Endothelial cell of umbilical vein (primary cell): ENCODE measurements around the gene TMEM11. TPM values are rescaled to one million over a fixed set of nuclear protein-coding genes. Genes with fewer than 3 reads are reported as not detected.

Source experiments
- BruUV-seq: library from RNA; stranded (reverse); fragments of 400-500 nt; replicated peaks from 2 replicates; lab custom pipeline; 2021; lab: Mats Ljungman, UMichigan
- CTCF ChIA-PET: fragments of 300-600, 350-600 bp; sonication (Branson Sonifier 250); formaldehyde crosslinking; loops from one replicate; lab custom pipeline; 2021; ENCODE audit warnings: antibody characterized with exemption, inconsistent platforms; lab: Charles Lee
- POLR2A ChIA-PET: fragments of 300-600, 350-600 bp; sonication (Branson Sonifier 250); formaldehyde crosslinking; loops from one replicate; lab custom pipeline; 2021; ENCODE audit warnings: antibody characterized with exemption, inconsistent platforms; lab: Charles Lee
- DNase-seq: peaks from one replicate; pipeline ENCODE4 v3.0.0-alpha.2; 2011; ENCODE audit warnings: low read depth, low spot score
- FAIRE-seq: peaks from 2 replicates; lab custom pipeline; 2011; peaks lifted over from hg19 to GRCh38; lab: Jason Lieb, UNC
- H2AFZ ChIP-seq: 2 replicates; pipeline ENCODE4 v1.6.0; 2012; ENCODE audit warnings: low read depth, low read length, control low read depth, inconsistent platforms
- H3K27ac ChIP-seq: 2 replicates; pipeline ENCODE4 v1.5.1; 2011; ENCODE audit warnings: low read depth, mild to moderate bottlenecking, control low read depth, low read length, moderate library complexity; ENCODE audit not compliant: insufficient read depth
- H3K27me3 ChIP-seq, 2 experiments: 2 replicates each; pipeline versions ENCODE4 v1.6.0 to v1.6.1; 2011; ENCODE audit warnings: low read length in 2 of 2, mixed read lengths in 1 of 2; ENCODE audit not compliant: control insufficient read depth in 2 of 2, insufficient read depth in 2 of 2
- H3K36me3 ChIP-seq, 2 experiments: 2 replicates in 1 of 2; 3 replicates in 1 of 2; pipeline ENCODE4 v1.5.1; 2011; ENCODE audit warnings: low read length in 2 of 2, mild to moderate bottlenecking in 1 of 2, moderate library complexity in 1 of 2; ENCODE audit not compliant: control insufficient read depth in 2 of 2, insufficient read depth in 2 of 2; ENCODE audit errors: extremely low read depth in 1 of 2
- H3K4me1 ChIP-seq: 3 replicates; pipeline ENCODE4 v1.5.1; 2011; ENCODE audit warnings: mild to moderate bottlenecking, low read length; ENCODE audit not compliant: control insufficient read depth, insufficient read depth; ENCODE audit errors: extremely low read depth
- H3K4me2 ChIP-seq: 2 replicates; pipeline ENCODE4 v1.6.1; 2011; ENCODE audit warnings: low read length, control low read depth, mixed read lengths; ENCODE audit not compliant: insufficient read depth
- H3K4me3 ChIP-seq, 3 experiments: fragments of 200-600 bp in 1 of 3; sonication (generic), shearing (Covaris generic) in 1 of 3; replicated peaks in 1 of 3; 2 replicates each; pipeline ENCODE4 v1.5.1; 2011 to 2016; ENCODE audit warnings: control low read depth in 3 of 3, low read length in 3 of 3, mild to moderate bottlenecking in 2 of 3, inconsistent platforms in 1 of 3, low read depth in 1 of 3, moderate library complexity in 1 of 3; ENCODE audit not compliant: insufficient read depth in 1 of 3
- H3K79me2 ChIP-seq: 2 replicates; pipeline ENCODE4 v1.6.0; 2012; ENCODE audit warnings: low read length, inconsistent platforms; ENCODE audit not compliant: control insufficient read depth, insufficient read depth
- H3K9ac ChIP-seq: replicated peaks from 2 replicates; pipeline ENCODE3; 2011; ENCODE audit warnings: low read length, control low read depth; ENCODE audit not compliant: insufficient read depth; ENCODE audit errors: extremely low read depth
- H3K9me1 ChIP-seq: replicated peaks from 3 replicates; pipeline ENCODE4 v1.6.0; 2011; ENCODE audit warnings: mild to moderate bottlenecking, low read length; ENCODE audit not compliant: control insufficient read depth, insufficient read depth; ENCODE audit errors: extremely low read depth
- H3K9me3 ChIP-seq: replicated peaks from 2 replicates; pipeline ENCODE4 v1.5.1; 2012; ENCODE audit warnings: low read length, inconsistent platforms; ENCODE audit not compliant: control insufficient read depth, insufficient read depth
- H4K20me1 ChIP-seq: replicated peaks from 2 replicates; pipeline ENCODE3; 2011; ENCODE audit warnings: mild to moderate bottlenecking, low read length; ENCODE audit not compliant: control insufficient read depth, insufficient read depth; ENCODE audit errors: extremely low read depth
- CTCF ChIP-seq, 2 donors: IDR thresholded peaks; 1 replicate in 1 of 2; 2 replicates in 1 of 2; pipeline ENCODE4 v1.5.1; 2011; ENCODE audit warnings: low read length in 2 of 2, mild to moderate bottlenecking in 2 of 2, moderate library complexity in 2 of 2, control low read depth in 1 of 2, inconsistent platforms in 1 of 2, low read depth in 1 of 2; ENCODE audit not compliant: insufficient read depth in 1 of 2; ENCODE audit errors: extremely low read depth in 1 of 2
- EZH2 ChIP-seq: IDR thresholded peaks from 2 replicates; pipeline ENCODE4 v1.6.1; 2012; ENCODE audit warnings: borderline replicate concordance, low read depth, mild to moderate bottlenecking, moderate library complexity, low read length, inconsistent platforms; ENCODE audit not compliant: severe bottlenecking
- FOS ChIP-seq: IDR thresholded peaks from 2 replicates; pipeline ENCODE4 v1.6.1; 2011; ENCODE audit warnings: mild to moderate bottlenecking, low read length, moderate library complexity, borderline replicate concordance; ENCODE audit not compliant: insufficient read depth
- GATA2 ChIP-seq: IDR thresholded peaks from 2 replicates; pipeline ENCODE4 v1.7.0; 2011; ENCODE audit warnings: low read depth, mild to moderate bottlenecking, moderate library complexity, mixed read lengths, low read length; ENCODE audit not compliant: insufficient read length, insufficient read depth
- JUN ChIP-seq: IDR thresholded peaks from 2 replicates; pipeline ENCODE4 v1.6.1; 2011; ENCODE audit warnings: borderline replicate concordance, low read depth; ENCODE audit not compliant: insufficient read length, insufficient read depth
- MYC ChIP-seq: IDR thresholded peaks from one replicate; pipeline ENCODE4 v1.6.1; 2011; ENCODE audit warnings: mild to moderate bottlenecking, low read depth, low read length
- POLR2A ChIP-seq: IDR thresholded peaks from 2 replicates; pipeline ENCODE4 v1.6.1; 2012; ENCODE audit warnings: low read depth, mild to moderate bottlenecking, control low read depth, low read length
- POLR2AphosphoS5 ChIP-seq: IDR thresholded peaks from 2 replicates; pipeline ENCODE4 v1.6.1; 2012; ENCODE audit warnings: low read depth, mild to moderate bottlenecking, control low read depth, low read length, moderate library complexity; ENCODE audit not compliant: insufficient read depth
- dilution Hi-C: fragments of 300-500 bp; cut with MboI; formaldehyde crosslinking; loops from one replicate; pipeline ENCODE4 v1.15.0; 2019; ENCODE audit warnings: low sequenced_read_pairs; ENCODE audit not compliant: extremely low pct_ligation_motif_present
- intact Hi-C: fragments of 100-400 bp; cut with micrococcal nuclease; formaldehyde crosslinking; loops from one replicate; pipeline ENCODE4 v1.10.0; 2022
- polyA plus RNA-seq, 4 experiments: library from polyadenylated mRNA; depleted of rRNA in 3 of 4; stranded (reverse) in 3 of 4; unstranded in 1 of 4; fragments of >200 nt; gene quantifications; 2 replicates each; pipeline versions ENCODE4 v1.2.1 to v1.2.3, GENCODE V29; 2011 to 2012; ENCODE audit warnings: missing spikeins in 1 of 4
- total RNA-seq: library from RNA; stranded (reverse); gene quantifications from 2 replicates; pipeline ENCODE4 v1.2.3, GENCODE V29; 2021
- TF ChIP-seq, protein P1 (sequence below): IDR thresholded peaks from 2 replicates; pipeline ENCODE4 v1.6.1; 2011; ENCODE audit not compliant: insufficient read depth, insufficient read length

The TMEM11 gene
- total and polyA plus RNA-seq, 2 donors (not counting 3 experiments of a cell fraction or from before 2014, with no cell fraction given) = 27.4 to 79.9 TPM

DNA sequence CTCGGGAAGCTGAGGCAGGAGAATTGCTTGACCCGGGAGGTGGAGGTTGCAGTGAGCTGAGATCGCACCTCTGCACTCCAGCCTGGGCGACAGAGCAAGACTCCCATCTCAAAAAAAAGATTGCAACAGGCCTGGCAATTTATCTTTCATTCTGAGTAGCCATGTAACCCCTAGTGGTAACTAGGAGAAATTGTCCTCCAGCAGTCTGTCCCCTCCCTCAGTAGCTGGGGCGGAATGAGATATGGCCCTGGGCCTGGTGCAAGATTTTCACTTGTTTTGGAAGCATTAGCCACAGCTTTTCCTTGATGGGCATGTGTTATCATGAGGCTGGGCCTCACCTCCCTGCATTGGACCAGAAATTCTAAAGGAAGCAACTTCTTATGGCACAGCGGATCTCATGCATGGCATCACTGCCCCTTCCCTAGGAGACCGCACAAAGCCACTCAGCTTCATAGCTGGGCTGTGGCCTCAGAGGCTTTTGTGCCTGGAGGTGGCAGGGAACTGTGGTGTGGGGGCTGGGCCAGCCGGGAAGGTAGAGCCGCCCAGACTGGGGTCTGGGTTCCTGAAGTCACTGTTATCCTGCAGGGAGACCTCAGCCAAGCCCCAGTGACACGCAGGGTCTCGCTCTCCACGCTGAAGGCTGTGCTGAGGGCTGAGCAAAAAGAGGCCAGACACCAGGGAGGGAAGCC, 25.9 kb upstream of the TMEM11 start:
- TF ChIP-seq POLR2A (no peak), CTCF (IDR thresholded peaks at IDR 0.05; ENCODE audit: extremely low read depth in 1 of 2, insufficient read depth in 1 of 2, low read depth in 1 of 2, low read length in 2 of 2) (peak; percentile 21 to 52)
- Histone ChIP-seq H3K9me1 (no peaks in the 10 kb centered on the region), H3K27me3 (peaks cover 0 to 3% of the 10 kb centered on the region in 2 experiments), H3K27ac (no peak overlapping the region), H3K79me2 (no peaks in the 10 kb centered on the region), H3K9ac (no peak overlapping the region), H3K9me3 (no peaks in the 10 kb centered on the region), H3K4me1 (no peaks in the 10 kb centered on the region), H3K4me3 (no peak overlapping the region), H3K4me2 (no peak overlapping the region), H3K36me3 (peaks cover 0 to 3% of the 10 kb centered on the region in 2 experiments), H2AFZ (no peak overlapping the region), H4K20me1 (no peaks in the 10 kb centered on the region)
- dilution Hi-C loops (no loop called here), intact Hi-C loops (loop anchor here (1.0 kb wide), 1 partner anchor 111 kb away; no protein-coding TSS in a partner anchor)
- FAIRE-seq (peak; percentile 52), DNase-seq (no peak)
- ChIA-PET POLR2A (no interaction called here), CTCF (interaction anchor here (0.6 to 3.1 kb wide), 8 partner anchors 10 to 120 kb away, joined by 3 to 20 read pairs (median 5); partner anchors contain the start of gene DHRS7B)
- BruUV-seq = no TSS peak

DNA sequence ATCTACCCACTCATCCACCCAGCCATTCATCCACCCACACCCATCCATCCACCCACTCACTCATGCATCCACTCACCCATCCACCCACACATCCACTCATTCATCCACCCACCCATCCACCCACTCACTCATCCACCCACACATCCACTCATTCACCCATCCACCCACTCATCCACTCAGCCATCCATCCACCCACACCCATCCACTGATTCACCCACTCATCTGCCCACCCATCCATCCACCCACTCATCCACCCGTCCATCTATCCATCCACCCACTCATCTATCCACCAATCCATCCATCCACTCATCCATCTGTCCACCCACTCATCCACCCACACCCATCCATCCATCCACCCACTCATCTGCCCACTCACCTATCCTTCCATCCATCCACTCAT, 22.0 kb upstream of the TMEM11 start:
- no peak for DNase-seq
- no peaks in the 10 kb centered on the region for H3K36me3 ChIP-seq
- no peak overlapping the region for H3K27ac ChIP-seq
- H3K4me3 ChIP-seq = no peak overlapping the region
- H3K9me1 ChIP-seq = no peaks in the 10 kb centered on the region
- intact Hi-C loops = no loop called here
- H3K79me2 ChIP-seq = no peaks in the 10 kb centered on the region
- H3K9me3 ChIP-seq = no peaks in the 10 kb centered on the region
- no peak for FAIRE-seq
- no peak overlapping the region for H2AFZ ChIP-seq
- POLR2A ChIA-PET = no interaction called here
- peaks cover 0 to 3% of the 10 kb centered on the region in 2 experiments for H3K27me3 ChIP-seq
- TF ChIP-seq, protein P1, sequence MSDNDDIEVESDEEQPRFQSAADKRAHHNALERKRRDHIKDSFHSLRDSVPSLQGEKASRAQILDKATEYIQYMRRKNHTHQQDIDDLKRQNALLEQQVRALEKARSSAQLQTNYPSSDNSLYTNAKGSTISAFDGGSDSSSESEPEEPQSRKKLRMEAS = no peak
- TF ChIP-seq POLR2A = no peak
- no peak for TF ChIP-seq JUN
- TF ChIP-seq FOS = no peak
- no peak for TF ChIP-seq POLR2AphosphoS5
- TF ChIP-seq MYC = no peak
- no peak for TF ChIP-seq GATA2
- TF ChIP-seq CTCF (IDR thresholded peaks at IDR 0.05; ENCODE audit: extremely low read depth in 1 of 2, insufficient read depth in 1 of 2, low read depth in 1 of 2, low read length in 2 of 2) = no peak
- TF ChIP-seq EZH2 = no peak
- CTCF ChIA-PET = no interaction called here
- dilution Hi-C loops = no loop called here
- BruUV-seq = no TSS peak
- H4K20me1 ChIP-seq = no peaks in the 10 kb centered on the region
- no peak overlapping the region for H3K9ac ChIP-seq
- H3K4me1 ChIP-seq = no peaks in the 10 kb centered on the region
- no peak overlapping the region for H3K4me2 ChIP-seq
